HepG2 (cell line): ENCODE data around the gene CMTM1. TPM values are rescaled to one million over a fixed set of nuclear protein-coding genes. Genes with fewer than 3 reads are reported as not detected.

Experiments used
- ATAC-seq: fragments of 200-7000 bp; cut with Tn5 transposase; 3 replicates; pipeline ENCODE4 v1.9.1; 2020; ENCODE audit warnings: mild to moderate bottlenecking, moderate library complexity
- BruUV-seq: library from RNA; stranded (reverse); fragments of 400-500 nt; replicated peaks from 2 replicates; lab custom pipeline; 2021; lab: Mats Ljungman, UMichigan
- CTCF ChIA-PET: fragments of 300-600 bp; formaldehyde crosslinking; extraction: SDS; loops from one replicate; lab custom pipeline; 2021; ENCODE audit warnings: low total read pairs, inconsistent platforms, low intra/inter-chr PET ratio; lab: Yijun Ruan, JAX
- POLR2A ChIA-PET: fragments of 350-600 bp; sonication (Branson Sonifier 250); formaldehyde crosslinking; loops from one replicate; lab custom pipeline; 2020; ENCODE audit warnings: antibody characterized with exemption, inconsistent platforms; lab: Yijun Ruan, JAX
- DNase-seq: peaks from one replicate; pipeline ENCODE4 v3.0.0-alpha.2; 2015; ENCODE audit warnings: low spot score
- FAIRE-seq: peaks from 3 replicates; lab custom pipeline; 2011; peaks lifted over from hg19 to GRCh38; lab: Jason Lieb, UNC
- H2AFZ ChIP-seq: one replicate; pipeline ENCODE4 v1.6.1; 2011; ENCODE audit warnings: low read length, inconsistent platforms
- H3K27ac ChIP-seq: fragments of 300-600 bp; 3 replicates; pipeline ENCODE4 v1.8.0; 2011; ENCODE audit warnings: mixed run types, mild to moderate bottlenecking, mixed read lengths, low read length, inconsistent platforms; ENCODE audit not compliant: insufficient read depth; ENCODE audit errors: extremely low read length
- H3K27me3 ChIP-seq, 2 experiments: fragments of 200-600 bp in 1 of 2; 2 replicates in 1 of 2; 3 replicates in 1 of 2; pipeline versions ENCODE4 v1.6.0 to v1.8.0; 2011; ENCODE audit warnings: low read length in 2 of 2, mild to moderate bottlenecking in 2 of 2, moderate library complexity in 2 of 2, inconsistent platforms in 1 of 2; ENCODE audit not compliant: insufficient read depth in 2 of 2, control insufficient read depth in 1 of 2
- H3K36me3 ChIP-seq, 2 experiments: fragments of 200-600 bp in 1 of 2; replicated peaks in 1 of 2; 2 replicates in 1 of 2; 3 replicates in 1 of 2; pipeline versions ENCODE4 v1.5.1 to v1.8.0; 2011; ENCODE audit warnings: low read length in 2 of 2, inconsistent platforms in 1 of 2; ENCODE audit not compliant: insufficient read depth in 2 of 2, control insufficient read depth in 1 of 2
- H3K4me1 ChIP-seq: 2 replicates; pipeline ENCODE4 v1.5.1; 2012; ENCODE audit warnings: low read length, inconsistent platforms; ENCODE audit not compliant: insufficient read depth
- H3K4me2 ChIP-seq: 2 replicates; pipeline ENCODE4 v1.6.0; 2011; ENCODE audit warnings: low read depth, low read length, inconsistent platforms
- H3K4me3 ChIP-seq, 3 experiments: fragments of 200-600 bp in 1 of 3; sonication (generic), shearing (Covaris generic) in 1 of 3; replicated peaks in 1 of 3; 2 replicates each; pipeline ENCODE4 v1.5.1; 2011 to 2016; ENCODE audit warnings: low read length in 3 of 3, inconsistent platforms in 2 of 3, low read depth in 2 of 3, mild to moderate bottlenecking in 2 of 3, control low read depth in 1 of 3, mixed read lengths in 1 of 3; ENCODE audit not compliant: insufficient read depth in 1 of 3
- H3K79me2 ChIP-seq: one replicate; pipeline ENCODE4 v1.6.1; 2011; ENCODE audit warnings: low read length, inconsistent platforms; ENCODE audit not compliant: insufficient read depth
- H3K9ac ChIP-seq: 2 replicates; pipeline ENCODE4 v1.6.0; 2011; ENCODE audit warnings: mild to moderate bottlenecking, low read depth, low read length, inconsistent platforms; ENCODE audit not compliant: insufficient read depth
- H3K9me3 ChIP-seq: 2 replicates; pipeline ENCODE4 v1.5.1; 2012; ENCODE audit warnings: mild to moderate bottlenecking, low read length
- H4K20me1 ChIP-seq: 2 replicates; pipeline ENCODE4 v1.6.0; 2011; ENCODE audit warnings: inconsistent platforms, mild to moderate bottlenecking, low read length, moderate library complexity; ENCODE audit not compliant: insufficient read depth
- AHDC1 ChIP-seq: sonication (generic); formaldehyde crosslinking; IDR thresholded peaks from 2 replicates; pipeline ENCODE4 v1.5.1; 2020; ENCODE audit warnings: mild to moderate bottlenecking, missing genetic modification reagents, borderline replicate concordance
- CHCHD3 ChIP-seq: sonication (generic); formaldehyde crosslinking; IDR thresholded peaks from 2 replicates; pipeline ENCODE4 v1.8.0; 2022; ENCODE audit warnings: mild to moderate bottlenecking, missing genetic modification reagents, moderate library complexity
- ELF3 ChIP-seq: IDR thresholded peaks from 2 replicates; pipeline ENCODE4 v1.6.1; 2016; ENCODE audit warnings: missing genetic modification reagents, missing compliant biosample characterization
- ELF4 ChIP-seq: sonication (generic); formaldehyde crosslinking; IDR thresholded peaks from 2 replicates; pipeline ENCODE4 v1.5.0; 2020; ENCODE audit warnings: missing genetic modification reagents, mild to moderate bottlenecking, moderate library complexity, borderline replicate concordance
- ETV6 ChIP-seq: sonication (generic); formaldehyde crosslinking; conservative IDR thresholded peaks from 2 replicates; pipeline ENCODE4 v1.4.0; 2020; ENCODE audit warnings: missing genetic modification reagents
- FUBP1 ChIP-seq: sonication (generic); formaldehyde crosslinking; IDR thresholded peaks from 2 replicates; pipeline ENCODE4 v1.5.1; 2020; ENCODE audit warnings: missing genetic modification reagents, mild to moderate bottlenecking, borderline replicate concordance
- IRX3 ChIP-seq: sonication (generic); formaldehyde crosslinking; IDR thresholded peaks from 2 replicates; pipeline ENCODE4 v1.8.1; 2023; ENCODE audit warnings: mild to moderate bottlenecking, low read depth, missing genetic modification reagents, borderline replicate concordance
- NFKB2 ChIP-seq: sonication (generic); formaldehyde crosslinking; IDR thresholded peaks from 2 replicates; pipeline ENCODE4 v1.4.0; 2020; ENCODE audit warnings: missing genetic modification reagents, borderline replicate concordance
- PRPF4 ChIP-seq: fragments of 200-400 bp; formaldehyde crosslinking; IDR thresholded peaks from 2 replicates; pipeline ENCODE4 v1.6.1; 2016; ENCODE audit warnings: low read length, low read depth; ENCODE audit not compliant: poor library complexity, severe bottlenecking
- RFXAP ChIP-seq: sonication (generic); formaldehyde crosslinking; IDR thresholded peaks from 2 replicates; pipeline ENCODE4 v1.4.0; 2020; ENCODE audit warnings: missing genetic modification reagents, borderline replicate concordance
- SRSF1 ChIP-seq: fragments of 200-400 bp; formaldehyde crosslinking; optimal IDR thresholded peaks from 2 replicates; pipeline ENCODE3; 2017; ENCODE audit warnings: mild to moderate bottlenecking, low read depth, low read length, moderate library complexity
- STAT5B ChIP-seq: sonication (generic); formaldehyde crosslinking; IDR thresholded peaks from 2 replicates; pipeline ENCODE4 v1.4.0; 2020; ENCODE audit warnings: missing genetic modification reagents
- TAF15 ChIP-seq: fragments of 200-400 bp; formaldehyde crosslinking; IDR thresholded peaks from one replicate; pipeline ENCODE4 v1.6.1; 2018; ENCODE audit warnings: mild to moderate bottlenecking, low read depth, low read length; ENCODE audit not compliant: poor library complexity, severe bottlenecking
- ZNF121 ChIP-seq: sonication (generic); formaldehyde crosslinking; IDR thresholded peaks from 2 replicates; pipeline ENCODE4 v1.5.0; 2020; ENCODE audit warnings: mild to moderate bottlenecking, missing genetic modification reagents
- ZNF124 ChIP-seq: sonication (generic); formaldehyde crosslinking; IDR thresholded peaks from 2 replicates; pipeline ENCODE4 v1.4.0; 2020; ENCODE audit warnings: missing genetic modification reagents
- ZNF530 ChIP-seq: sonication (generic); formaldehyde crosslinking; IDR thresholded peaks from 2 replicates; pipeline ENCODE4 v1.5.0; 2020; ENCODE audit warnings: low read depth, mild to moderate bottlenecking, missing genetic modification reagents
- WGBS: methylation state at CpG from one replicate; pipeline ENCODE4 v1.1.6; 2017; ENCODE audit warnings: low lambda C conversion rate; 5-methylcytosine and 5-hydroxymethylcytosine counted together
- in situ Hi-C: cut with HindIII; loops from 2 replicates; pipeline ENCODE4 v1.10.0; 2017; ENCODE audit warnings: low pct_unique_long_range_greater_than_20kb; ENCODE audit not compliant: extremely low pct_ligation_motif_present
- intact Hi-C: fragments of 100-400 bp; cut with micrococcal nuclease; formaldehyde crosslinking; loops from one replicate; pipeline ENCODE4 v1.10.0; 2022; ENCODE audit not compliant: unreplicated experiment
- polyA plus RNA-seq, 8 experiments: library from polyadenylated mRNA; depleted of rRNA in 3 of 8; stranded (reverse) in 7 of 8; unstranded in 1 of 8; fragments of >200 nt; fragmentation: Illumina TruSeq in 4 of 8; extraction: Trizol in 4 of 8; gene quantifications; 2 replicates each; pipeline versions ENCODE4 v1.2.1 to v1.2.3, GENCODE V29; 2011 to 2016; ENCODE audit warnings: low read depth in 4 of 8, missing spikeins in 1 of 8, mixed read lengths in 1 of 8; ENCODE audit not compliant: insufficient read depth in 1 of 8
- total RNA-seq, 5 experiments: library from RNA; depleted of rRNA; stranded (reverse); fragments of >200 nt; fragmentation: Illumina TruSeq; extraction: Trizol; gene quantifications; 2 replicates each; pipeline ENCODE4 v1.2.3, GENCODE V29; 2016; ENCODE audit warnings: low read depth in 1 of 5
- TF ChIP-seq, protein P1 (sequence below): sonication (generic); formaldehyde crosslinking; IDR thresholded peaks from 2 replicates; pipeline ENCODE4 v1.8.1; 2023; ENCODE audit warnings: mild to moderate bottlenecking, missing genetic modification reagents, borderline replicate concordance

The CMTM1 gene
- total and polyA plus RNA-seq, 2 of the 13 experiments (the other 11 are each of a cell fraction or from before 2014, with no cell fraction given) = 1.7 to 2.9 TPM

DNA sequence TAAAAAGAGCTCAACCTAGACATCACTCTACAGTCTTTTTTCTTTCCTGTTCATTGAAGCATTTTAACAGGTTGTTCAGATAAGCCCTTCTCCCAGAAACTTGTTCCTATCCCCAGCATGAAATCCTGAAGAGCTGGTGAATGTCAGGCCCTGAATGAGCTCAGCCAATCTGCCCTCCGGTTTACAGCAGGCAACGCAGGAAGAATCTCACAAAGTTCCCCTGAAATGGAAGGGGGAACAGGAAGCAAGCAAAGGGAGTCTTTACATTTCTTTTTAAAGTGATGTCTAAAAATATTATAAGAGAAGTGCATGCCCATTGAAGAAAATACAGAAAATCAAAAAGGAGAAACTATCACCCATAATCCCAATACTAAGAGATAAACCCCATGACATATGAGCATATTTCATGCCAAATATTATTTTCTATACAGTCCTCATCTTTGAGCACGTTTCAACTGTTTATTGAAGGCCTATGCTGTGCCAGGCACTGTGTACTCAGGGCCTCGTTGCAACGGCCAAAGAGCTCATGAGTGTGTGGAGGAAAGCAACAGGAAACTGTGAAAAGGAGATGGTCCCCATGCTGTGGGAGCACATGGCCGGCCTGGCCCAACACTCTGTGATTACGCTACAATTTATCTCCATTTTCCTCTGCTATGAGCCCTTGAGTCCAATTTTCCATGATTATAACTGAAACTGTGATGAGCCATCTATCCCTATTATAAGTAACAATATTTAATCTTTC is 22.1 kb upstream of the CMTM1 start:
- DNase-seq (no peak), FAIRE-seq (no peak), ATAC-seq (no peak)
- POLR2A ChIA-PET = interaction anchor here (1.4 kb wide), 1 partner anchor 8 kb away, joined by 5 read pairs; the partner anchor contains the start of gene CKLF
- Histone ChIP-seq H3K9me3 (no peaks in the 10 kb centered on the region), H3K9ac (no peak overlapping the region), H2AFZ (no peak overlapping the region), H3K4me2 (no peak overlapping the region), H3K27ac (no peak overlapping the region), H4K20me1 (no peaks in the 10 kb centered on the region), H3K4me1 (peaks cover 20% of the 10 kb centered on the region), H3K4me3 (no peak overlapping the region), H3K36me3 (no peaks in the 10 kb centered on the region; a peak in 2 of 5 replicates), H3K27me3 (no peaks in the 10 kb centered on the region), H3K79me2 (no peaks in the 10 kb centered on the region)
- in situ Hi-C loops (no loop called here), intact Hi-C loops (no loop called here)
- no peak for TF ChIP-seq ELF4
- TF ChIP-seq SRSF1 = no peak
- TF ChIP-seq CHCHD3 (CRISPR knock-in tag) = no peak
- no peak for TF ChIP-seq NFKB2
- TF ChIP-seq ETV6 (CRISPR knock-in tag) = no peak
- no peak for TF ChIP-seq FUBP1
- TF ChIP-seq STAT5B (CRISPR knock-in tag) = no peak
- no peak for TF ChIP-seq IRX3
- no peak for TF ChIP-seq PRPF4
- TF ChIP-seq RFXAP = no peak
- no peak for TF ChIP-seq TAF15
- TF ChIP-seq AHDC1 (CRISPR knock-in tag) = no peak
- TF ChIP-seq ZNF530 = no peak
- TF ChIP-seq, protein P1, sequence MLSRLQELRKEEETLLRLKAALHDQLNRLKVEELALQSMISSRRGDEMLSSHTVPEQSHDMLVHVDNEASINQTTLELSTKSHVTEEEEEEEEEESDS (CRISPR knock-in tag) = no peak
- no peak for TF ChIP-seq ZNF121 (CRISPR knock-in tag)
- no peak for TF ChIP-seq ZNF124 (CRISPR knock-in tag)
- no peak for TF ChIP-seq ELF3 (CRISPR knock-in tag)
- CTCF ChIA-PET = no interaction called here
- no TSS peak for BruUV-seq
- WGBS = 89% methylated on average over 7 of the region's 7 CpGs
